AG09309 (cell line): ENCODE data around the gene ARHGAP25.

Experiments
- DNase-seq: peaks from one replicate; pipeline ENCODE4 v3.0.0-alpha.2; 2010; ENCODE audit warnings: low read depth
- H3K4me3 ChIP-seq: 2 replicates; pipeline ENCODE4 v1.5.1; 2011; ENCODE audit warnings: mild to moderate bottlenecking, low read depth, low read length, moderate library complexity; ENCODE audit not compliant: control insufficient read depth
- CTCF ChIP-seq: IDR thresholded peaks from 2 replicates; pipeline ENCODE4 v1.5.1; 2011; ENCODE audit warnings: mild to moderate bottlenecking, low read depth, low read length, inconsistent platforms; ENCODE audit not compliant: insufficient read depth, control insufficient read depth; ENCODE audit errors: missing control alignments

ARHGAP25 gene

GRCh38 chr2:68853035-68853434 is 118.4 kb downstream of the ARHGAP25 start:
- no peak for TF ChIP-seq CTCF
- no peak for DNase-seq
- no peak overlapping the region for H3K4me3 ChIP-seq

GRCh38 chr2:68853915-68854314 is 119.3 kb downstream of the ARHGAP25 start:
- no peak overlapping the region for H3K4me3 ChIP-seq
- TF ChIP-seq CTCF = no peak
- no peak for DNase-seq

DNA sequence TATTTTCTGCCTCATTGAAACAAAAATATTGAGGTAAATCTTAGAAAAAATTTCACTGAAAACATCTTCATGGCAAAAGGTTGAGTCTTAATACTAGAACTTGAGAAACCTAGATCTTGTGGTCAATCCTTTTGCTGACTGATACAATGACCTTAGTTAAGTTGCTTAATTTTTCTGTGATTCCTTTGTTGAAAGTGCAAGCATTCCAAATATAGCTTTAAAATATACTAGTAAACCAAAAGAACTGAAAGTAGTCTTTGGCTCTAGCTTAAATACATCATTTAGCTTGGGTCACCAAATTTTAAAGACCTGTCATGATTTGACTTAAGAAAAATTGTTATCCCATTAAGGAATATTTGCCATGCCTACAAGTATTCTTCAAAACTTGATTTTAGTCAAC is 119.9 kb downstream of the ARHGAP25 start:
- no peak for DNase-seq
- TF ChIP-seq CTCF = no peak
- no peak overlapping the region for H3K4me3 ChIP-seq

DNA sequence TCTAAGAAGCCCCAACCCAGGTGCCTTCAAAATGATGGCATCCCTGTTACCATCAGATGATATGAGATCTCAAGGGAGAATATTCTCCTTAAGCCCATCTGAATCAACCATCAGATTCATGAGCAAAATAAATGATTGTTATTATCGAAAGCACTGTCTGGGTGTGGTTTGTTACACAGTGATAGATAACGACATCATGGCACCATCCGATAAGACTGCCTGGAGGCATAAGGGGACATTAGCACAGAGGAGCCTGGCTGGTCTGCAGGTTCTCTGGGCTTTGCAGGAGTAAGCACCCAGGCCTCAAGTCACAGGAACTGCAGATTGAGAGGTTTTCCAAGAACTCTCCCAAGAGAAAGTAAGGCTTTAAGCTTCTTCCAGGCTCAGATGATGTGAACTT is 120.9 kb downstream of the ARHGAP25 start:
- DNase-seq = no peak
- TF ChIP-seq CTCF = no peak
- H3K4me3 ChIP-seq = no peak overlapping the region

DNA sequence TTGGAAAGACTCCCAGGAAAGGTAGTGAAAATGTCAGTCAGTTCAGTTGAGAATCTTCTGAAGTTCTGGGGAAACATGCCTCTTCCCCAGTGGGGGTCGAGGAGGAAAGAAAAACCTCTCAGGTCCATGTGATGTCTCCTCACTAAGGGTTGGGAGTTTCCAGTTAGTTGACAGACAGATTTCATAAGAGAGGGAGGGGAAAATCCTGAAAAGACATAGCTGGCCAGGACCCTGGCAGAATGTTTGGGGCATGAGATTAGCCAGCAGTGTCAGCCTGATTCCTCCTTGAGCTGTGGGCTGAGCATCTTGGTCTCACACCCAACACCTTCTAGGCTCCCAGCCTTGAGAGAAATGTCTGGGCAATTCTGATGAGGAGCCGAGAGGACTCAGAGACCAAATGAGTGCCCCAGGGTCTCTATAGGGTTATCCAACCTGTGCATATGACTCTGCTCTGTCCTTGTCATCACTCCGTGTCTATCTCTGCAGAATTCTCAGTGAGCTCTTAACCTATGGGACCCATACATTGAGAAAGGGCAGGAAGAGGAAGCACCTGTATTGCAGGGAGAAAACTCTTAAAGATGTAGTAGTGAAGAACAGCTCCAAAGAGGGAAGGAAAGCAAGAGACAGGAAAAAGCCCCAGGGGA is 122.7 kb downstream of the ARHGAP25 start:
- DNase-seq = no peak
- no peak for TF ChIP-seq CTCF
- no peak overlapping the region for H3K4me3 ChIP-seq

DNA sequence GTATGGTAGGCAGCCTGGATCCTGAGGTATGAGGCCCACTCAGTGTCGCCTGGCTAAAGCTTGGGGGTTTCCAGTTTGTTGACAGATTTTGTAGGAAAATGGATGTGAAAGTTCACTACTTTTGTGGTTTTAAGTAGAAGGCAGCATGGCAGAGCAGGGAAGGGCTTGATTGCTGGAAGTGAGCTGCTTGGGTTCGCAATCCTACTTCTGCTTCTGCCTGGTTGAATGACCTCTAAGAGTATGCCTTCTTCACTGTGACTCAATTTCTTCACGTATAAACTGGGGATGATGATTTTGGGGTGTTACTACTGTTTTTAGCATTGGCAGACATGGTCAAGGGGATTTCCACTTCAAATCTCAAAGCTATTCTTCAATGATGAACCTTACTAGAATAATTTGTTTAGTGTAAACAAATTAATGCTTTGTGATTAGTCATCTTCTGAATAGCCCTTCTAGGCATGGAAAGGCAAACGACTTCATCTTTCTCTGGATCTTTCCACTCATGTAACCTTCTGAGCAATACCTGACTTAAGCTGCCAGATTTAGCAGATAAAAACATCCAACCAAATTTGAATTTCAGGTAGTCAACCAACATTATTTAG is 123.3 kb downstream of the ARHGAP25 start:
- no peak for TF ChIP-seq CTCF
- no peak overlapping the region for H3K4me3 ChIP-seq
- no peak for DNase-seq
